Right atrium auricular region (tissue), 2 donors: ENCODE measurements around the gene PANK4. TPM values are rescaled to one million over a fixed set of nuclear protein-coding genes. Genes with fewer than 3 reads are reported as not detected.

Experiments used
- DNase-seq: peaks from one replicate; pipeline ENCODE4 v3.0.0-alpha.2; 2019; ENCODE audit warnings: low spot score
- H3K27ac ChIP-seq, 2 donors: fragments of 200-600 bp; sonication (generic); 1 replicate in 1 of 2; 2 replicates in 1 of 2; pipeline ENCODE4 v1.5.1; 2016 to 2019
- H3K27me3 ChIP-seq, 2 donors: fragments of 200-600 bp; sonication (generic); one replicate each; pipeline versions ENCODE4 v1.5.1 to v1.6.0; 2017 to 2019
- H3K36me3 ChIP-seq: fragments of 200-600 bp; sonication (generic); one replicate; pipeline ENCODE4 v1.5.1; 2016
- H3K4me1 ChIP-seq, 2 donors: fragments of 200-600 bp; sonication (generic); one replicate each; pipeline versions ENCODE4 v1.5.1 to v1.6.0; 2017 to 2019
- H3K4me3 ChIP-seq, 2 donors: fragments of 200-600 bp; sonication (generic); 1 replicate in 1 of 2; 2 replicates in 1 of 2; pipeline ENCODE4 v1.5.1; 2017 to 2019; ENCODE audit warnings: mild to moderate bottlenecking in 1 of 2, moderate library complexity in 1 of 2
- H3K9me3 ChIP-seq, 2 donors: fragments of 200-600 bp; sonication (generic); one replicate each; pipeline ENCODE4 v1.5.1; 2019
- total RNA-seq, 2 donors: library from RNA; depleted of rRNA; stranded (reverse); fragments of >200 nt; gene quantifications; one replicate each; pipeline ENCODE4 v1.1.0, GENCODE V29; 2016
- TF ChIP-seq, protein P1 (sequence below), 2 donors: fragments of 200-600 bp; sonication (generic); IDR thresholded peaks; one replicate each; pipeline ENCODE4 v1.5.1; 2019; ENCODE audit warnings: antibody characterized with exemption in 2 of 2

The PANK4 gene
- total RNA-seq, 2 donors from 2014 or later: 27.0 to 41.5 TPM

DNA sequence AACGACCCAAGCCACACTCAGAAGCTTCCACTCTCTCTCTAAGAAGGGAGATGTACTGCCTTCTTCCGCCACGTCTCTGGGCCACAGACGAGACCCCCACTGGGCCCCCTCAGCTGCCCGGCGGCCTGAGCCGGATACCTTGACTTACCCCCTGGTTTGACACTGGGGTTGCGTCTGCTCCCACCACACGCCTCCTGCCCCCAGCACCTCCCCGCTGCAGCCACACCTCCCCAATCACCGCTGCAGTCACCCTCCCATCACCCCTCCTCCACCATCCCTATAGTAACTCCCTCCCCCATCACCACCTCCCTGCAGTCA lies 10.7 kb downstream of the PANK4 start:
- H3K27ac ChIP-seq: no peak overlapping the region
- no peak for DNase-seq
- no peaks in the 10 kb centered on the region for H3K27me3 ChIP-seq
- TF ChIP-seq, protein P1, sequence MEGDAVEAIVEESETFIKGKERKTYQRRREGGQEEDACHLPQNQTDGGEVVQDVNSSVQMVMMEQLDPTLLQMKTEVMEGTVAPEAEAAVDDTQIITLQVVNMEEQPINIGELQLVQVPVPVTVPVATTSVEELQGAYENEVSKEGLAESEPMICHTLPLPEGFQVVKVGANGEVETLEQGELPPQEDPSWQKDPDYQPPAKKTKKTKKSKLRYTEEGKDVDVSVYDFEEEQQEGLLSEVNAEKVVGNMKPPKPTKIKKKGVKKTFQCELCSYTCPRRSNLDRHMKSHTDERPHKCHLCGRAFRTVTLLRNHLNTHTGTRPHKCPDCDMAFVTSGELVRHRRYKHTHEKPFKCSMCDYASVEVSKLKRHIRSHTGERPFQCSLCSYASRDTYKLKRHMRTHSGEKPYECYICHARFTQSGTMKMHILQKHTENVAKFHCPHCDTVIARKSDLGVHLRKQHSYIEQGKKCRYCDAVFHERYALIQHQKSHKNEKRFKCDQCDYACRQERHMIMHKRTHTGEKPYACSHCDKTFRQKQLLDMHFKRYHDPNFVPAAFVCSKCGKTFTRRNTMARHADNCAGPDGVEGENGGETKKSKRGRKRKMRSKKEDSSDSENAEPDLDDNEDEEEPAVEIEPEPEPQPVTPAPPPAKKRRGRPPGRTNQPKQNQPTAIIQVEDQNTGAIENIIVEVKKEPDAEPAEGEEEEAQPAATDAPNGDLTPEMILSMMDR (IDR thresholded peaks at IDR 0.05): no peak
- no peaks in the 10 kb centered on the region for H3K4me1 ChIP-seq
- H3K9me3 ChIP-seq: no peaks in the 10 kb centered on the region
- no peak overlapping the region for H3K4me3 ChIP-seq
- peaks cover 100% of the 10 kb centered on the region for H3K36me3 ChIP-seq

DNA sequence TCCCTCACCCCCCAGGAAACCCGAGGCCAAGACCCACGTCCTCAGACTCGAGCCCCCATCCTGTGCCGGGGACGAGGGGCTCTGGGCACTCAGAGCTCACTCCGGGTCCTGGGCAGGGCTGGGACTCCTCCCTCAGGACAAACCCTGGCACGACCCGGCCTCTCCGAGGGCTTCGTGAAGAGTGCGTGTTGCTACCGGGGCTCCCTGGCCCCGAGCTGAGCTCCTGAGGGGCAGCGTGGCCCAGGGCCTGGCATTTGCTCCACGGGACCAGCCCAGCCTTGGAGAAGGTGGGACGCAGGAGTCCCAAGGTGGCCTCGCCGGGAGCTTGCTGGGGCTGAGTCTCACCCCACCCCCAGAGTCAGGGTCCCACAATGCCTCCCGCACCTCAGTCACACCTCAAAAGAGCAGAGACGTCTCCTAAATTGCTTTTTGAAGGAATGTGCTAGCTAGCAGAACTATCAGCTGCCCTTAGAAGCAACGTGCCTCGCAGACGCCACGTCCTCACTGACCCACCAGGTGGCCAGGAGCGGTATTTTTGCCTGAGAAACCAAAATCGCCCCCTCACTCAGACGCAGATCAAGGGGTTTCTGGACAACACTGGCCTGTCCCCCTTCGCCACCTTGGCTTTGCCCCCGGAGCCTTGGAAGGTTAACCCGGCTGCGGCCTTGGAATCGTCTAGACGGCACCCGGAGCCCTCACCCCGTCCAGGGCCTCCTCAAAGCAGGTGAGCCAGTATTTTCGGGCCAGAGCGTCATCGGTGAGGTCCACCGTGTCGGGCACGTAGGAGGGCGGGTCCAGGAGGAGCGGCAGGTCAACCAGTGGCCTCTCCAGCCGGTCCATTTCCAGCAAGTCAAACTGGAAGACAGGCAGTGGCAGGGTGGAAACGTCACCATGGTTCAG lies 11.3 kb downstream of the PANK4 start:
- DNase-seq: no peak
- no peak overlapping the region for H3K27ac ChIP-seq
- H3K4me3 ChIP-seq: no peak overlapping the region
- H3K27me3 ChIP-seq: no peaks in the 10 kb centered on the region
- H3K36me3 ChIP-seq: peaks cover 100% of the 10 kb centered on the region
- TF ChIP-seq, protein P1 (IDR thresholded peaks at IDR 0.05): no peak
- H3K4me1 ChIP-seq: no peaks in the 10 kb centered on the region
- H3K9me3 ChIP-seq: no peaks in the 10 kb centered on the region

DNA sequence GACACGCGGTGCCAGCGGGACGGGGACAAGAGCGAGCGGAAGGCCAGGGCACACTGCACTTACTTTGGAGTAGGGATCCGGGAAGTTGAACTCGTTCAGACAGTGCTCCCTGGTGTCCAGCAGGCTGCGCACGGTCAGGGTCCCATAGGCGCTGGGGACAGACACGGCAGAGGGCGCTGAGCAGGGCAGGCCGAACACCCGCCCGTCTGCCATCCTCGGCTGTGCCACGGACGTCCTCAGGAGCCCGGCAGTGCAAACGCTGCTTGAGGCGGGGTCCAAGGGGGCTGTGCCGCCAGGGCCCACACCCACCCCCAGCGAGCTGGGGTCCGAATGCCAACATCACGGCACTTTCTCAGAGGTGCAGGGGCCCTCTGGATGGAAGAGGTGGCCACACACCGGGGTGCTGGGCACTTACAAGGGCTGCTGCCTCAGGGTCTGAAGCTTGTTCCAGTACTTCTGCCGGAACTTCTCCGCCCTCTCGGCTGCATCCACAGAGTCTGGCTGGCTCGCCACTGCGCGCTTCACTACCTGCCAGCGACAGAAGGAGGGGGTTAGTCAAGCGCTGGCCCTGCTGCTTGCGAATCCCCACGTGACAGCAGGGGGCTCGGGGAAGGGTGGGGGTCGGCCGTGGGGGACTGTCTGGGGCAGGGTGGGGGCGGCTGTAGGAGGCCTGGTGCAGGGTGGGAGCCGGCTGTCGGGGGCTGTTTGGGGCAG lies 12.3 kb downstream of the PANK4 start:
- Histone ChIP-seq H3K27me3 (no peaks in the 10 kb centered on the region), H3K4me3 (no peak overlapping the region), H3K4me1 (no peaks in the 10 kb centered on the region), H3K27ac (no peak overlapping the region), H3K9me3 (no peaks in the 10 kb centered on the region), H3K36me3 (peaks cover 100% of the 10 kb centered on the region)
- TF ChIP-seq, protein P1 (IDR thresholded peaks at IDR 0.05): no peak
- no peak for DNase-seq

DNA sequence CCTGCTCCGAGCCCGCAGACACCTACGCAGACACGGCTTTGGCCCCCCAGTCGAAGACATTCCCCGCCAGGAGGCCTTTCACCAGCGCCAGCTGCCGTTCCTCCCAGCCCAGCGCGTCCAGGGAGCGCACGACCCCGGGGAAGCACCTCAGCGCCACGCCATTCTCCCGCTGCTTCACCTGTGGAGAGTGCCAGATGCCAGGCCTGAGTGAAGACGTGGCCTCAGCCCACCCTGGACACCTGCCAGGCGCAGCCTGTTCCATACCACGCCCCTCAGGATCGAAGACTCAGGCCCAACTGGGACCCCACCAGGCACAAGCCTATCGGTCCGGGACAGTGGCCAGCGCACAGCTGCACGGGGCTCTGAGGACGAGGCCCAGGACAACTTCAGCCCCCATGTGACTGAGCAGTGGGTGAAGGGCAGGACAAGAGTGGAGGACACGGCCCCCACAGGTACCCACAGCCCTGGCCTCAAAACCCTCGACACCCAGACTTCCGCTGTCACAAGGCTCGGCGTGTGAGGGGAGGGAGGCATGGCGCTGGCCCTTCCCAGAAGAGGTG lies 13.5 kb downstream of the PANK4 start:
- H3K4me1 ChIP-seq: no peaks in the 10 kb centered on the region
- TF ChIP-seq, protein P1 (IDR thresholded peaks at IDR 0.05): no peak
- H3K9me3 ChIP-seq: no peaks in the 10 kb centered on the region
- no peak for DNase-seq
- peaks cover 99% of the 10 kb centered on the region for H3K36me3 ChIP-seq
- no peak overlapping the region for H3K4me3 ChIP-seq
- H3K27ac ChIP-seq: no peak overlapping the region
- no peaks in the 10 kb centered on the region for H3K27me3 ChIP-seq

DNA sequence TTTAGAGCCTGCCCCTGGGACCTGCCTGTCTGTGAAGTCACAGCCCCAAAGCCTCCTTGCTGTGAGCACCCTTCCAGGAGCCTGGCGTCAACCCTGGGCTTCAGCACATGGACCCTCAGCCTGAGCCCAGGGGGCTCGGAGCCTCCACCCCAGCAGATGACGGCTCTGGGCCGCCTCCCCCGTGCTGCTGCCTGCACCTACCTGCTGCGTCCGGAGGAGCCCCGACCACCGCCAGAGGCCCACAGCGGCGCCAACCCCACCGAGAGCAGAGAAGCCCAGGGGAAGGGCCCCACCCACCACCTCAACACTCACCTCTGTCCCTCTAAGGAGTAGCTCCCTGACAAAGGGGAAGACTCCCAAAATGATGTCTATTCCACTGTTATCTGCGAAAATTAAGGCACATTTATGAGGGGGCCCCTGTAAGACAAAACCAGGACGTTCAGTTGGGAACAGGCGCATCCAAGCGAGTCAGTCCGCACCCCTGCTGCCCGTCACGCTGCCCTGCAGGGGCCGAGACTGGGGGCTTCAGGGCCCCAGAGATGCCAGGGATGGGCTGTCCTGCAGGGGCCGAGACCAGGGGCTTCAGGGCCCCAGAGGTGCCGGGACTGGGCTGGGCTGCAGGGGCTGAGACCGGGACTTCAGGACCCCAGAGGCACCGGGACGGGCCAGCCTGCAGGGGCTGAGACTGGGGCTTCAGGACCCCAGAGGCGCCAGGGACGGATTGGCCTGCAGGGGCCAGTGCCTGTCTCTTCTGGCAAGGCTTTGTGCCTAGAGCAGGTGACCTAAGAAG lies 15.8 kb downstream of the PANK4 start:
- Histone ChIP-seq H3K27ac (no peak overlapping the region), H3K4me3 (no peak overlapping the region), H3K9me3 (no peaks in the 10 kb centered on the region), H3K4me1 (peaks cover 0 to 5% of the 10 kb centered on the region in 2 donors), H3K27me3 (no peaks in the 10 kb centered on the region), H3K36me3 (peaks cover 81% of the 10 kb centered on the region)
- TF ChIP-seq, protein P1 (IDR thresholded peaks at IDR 0.05): no peak
- DNase-seq: no peak
